GM12891 (cell line): Measurements from ENCODE around the gene MVB12B.

Source experiments
- DNase-seq: peaks from one replicate; pipeline ENCODE4 v3.0.0; 2011; ENCODE audit warnings: low spot score; ENCODE audit not compliant: insufficient read length
- FAIRE-seq: peaks from 2 replicates; lab custom pipeline; 2011; peaks lifted over from hg19 to GRCh38; lab: Jason Lieb, UNC
- PAX5 ChIP-seq: IDR thresholded peaks from 2 replicates; pipeline ENCODE4 v1.6.1; 2011; ENCODE audit warnings: low read length, moderate library complexity, mild to moderate bottlenecking; ENCODE audit not compliant: insufficient read depth, severe bottlenecking
- POLR2A ChIP-seq: IDR thresholded peaks from 2 replicates; pipeline ENCODE4 v1.6.1; 2011; ENCODE audit warnings: low read depth, low read length, control low read depth
- POLR2AphosphoS5 ChIP-seq: IDR thresholded peaks from 2 replicates; pipeline ENCODE4 v1.6.1; 2011; ENCODE audit warnings: low read depth, low read length, control low read depth
- POU2F2 ChIP-seq: IDR thresholded peaks from 2 replicates; pipeline ENCODE4 v1.6.1; 2011; ENCODE audit warnings: low read depth, mild to moderate bottlenecking, control low read depth, low read length, moderate library complexity
- SPI1 ChIP-seq: IDR thresholded peaks from 2 replicates; pipeline ENCODE4 v1.6.1; 2011; ENCODE audit warnings: low read depth, low read length, control low read depth
- TAF1 ChIP-seq: IDR thresholded peaks from 2 replicates; pipeline ENCODE4 v1.6.1; 2011; ENCODE audit warnings: low read depth, low read length, control low read depth

MVB12B gene

GRCh38 chr9:126367616-126368015 is 41.0 kb downstream of the MVB12B start:
- DNase-seq: no peak
- no peak for FAIRE-seq
- TF ChIP-seq SPI1: no peak
- no peak for TF ChIP-seq POU2F2
- TF ChIP-seq TAF1: no peak
- TF ChIP-seq POLR2A: no peak
- TF ChIP-seq PAX5: no peak

GRCh38 chr9:126368020-126368419 is 41.4 kb downstream of the MVB12B start:
- FAIRE-seq (no peak), DNase-seq (no peak)
- TF ChIP-seq POU2F2 (no peak), PAX5 (no peak), SPI1 (no peak), TAF1 (no peak), POLR2A (no peak), POLR2AphosphoS5 (no peak)

GRCh38 chr9:126371007-126371870 is 44.6 kb downstream of the MVB12B start:
- TF ChIP-seq POLR2A: no peak
- TF ChIP-seq PAX5: no peak
- no peak for TF ChIP-seq POU2F2
- TF ChIP-seq POLR2AphosphoS5: no peak
- TF ChIP-seq TAF1: no peak
- TF ChIP-seq SPI1: no peak
- FAIRE-seq (no peak), DNase-seq (no peak)

- FAIRE-seq (no peak), DNase-seq (no peak)
- TF ChIP-seq POLR2AphosphoS5: no peak
- TF ChIP-seq TAF1: no peak
- no peak for TF ChIP-seq PAX5
- no peak for TF ChIP-seq SPI1
- TF ChIP-seq POU2F2: no peak
- TF ChIP-seq POLR2A: no peak
These were observed 46.1 kb downstream of the MVB12B start for GRCh38 chr9:126372716-126373115.

GRCh38 chr9:126373241-126373640 is 46.6 kb downstream of the MVB12B start:
- no peak for TF ChIP-seq POU2F2
- TF ChIP-seq PAX5: no peak
- TF ChIP-seq TAF1: no peak
- no peak for TF ChIP-seq POLR2AphosphoS5
- no peak for TF ChIP-seq POLR2A
- DNase-seq: no peak
- FAIRE-seq: no peak

GRCh38 chr9:126374366-126374781 is 47.7 kb downstream of the MVB12B start:
- no peak for DNase-seq
- no peak for FAIRE-seq
- TF ChIP-seq TAF1: no peak

GRCh38 chr9:126375386-126375785 is 48.8 kb downstream of the MVB12B start:
- DNase-seq (no peak), FAIRE-seq (no peak)
- TF ChIP-seq PAX5 (no peak), POU2F2 (no peak), TAF1 (no peak), SPI1 (no peak), POLR2AphosphoS5 (no peak), POLR2A (no peak)

GRCh38 chr9:126376311-126377175 is 49.9 kb downstream of the MVB12B start:
- FAIRE-seq (no peak), DNase-seq (no peak)
- TF ChIP-seq POLR2AphosphoS5 (no peak), POU2F2 (no peak), TAF1 (no peak), POLR2A (no peak), PAX5 (no peak), SPI1 (no peak)

GRCh38 chr9:126377176-126377509 is 50.5 kb downstream of the MVB12B start:
- no peak for TF ChIP-seq SPI1
- no peak for TF ChIP-seq POLR2AphosphoS5
- TF ChIP-seq PAX5: no peak
- TF ChIP-seq TAF1: no peak
- no peak for TF ChIP-seq POLR2A
- FAIRE-seq (no peak), DNase-seq (no peak)
